GM21717 (cell line): Measurements from ENCODE around the gene DMRTA2.

Source experiments
- ATAC-seq: cut with Tn5 transposase; IDR thresholded peaks from one replicate; pipeline ENCODE4 v1.9.1; 2021; ENCODE audit warnings: mild to moderate bottlenecking, moderate library complexity; ENCODE audit not compliant: unreplicated experiment

DMRTA2 gene

DNA sequence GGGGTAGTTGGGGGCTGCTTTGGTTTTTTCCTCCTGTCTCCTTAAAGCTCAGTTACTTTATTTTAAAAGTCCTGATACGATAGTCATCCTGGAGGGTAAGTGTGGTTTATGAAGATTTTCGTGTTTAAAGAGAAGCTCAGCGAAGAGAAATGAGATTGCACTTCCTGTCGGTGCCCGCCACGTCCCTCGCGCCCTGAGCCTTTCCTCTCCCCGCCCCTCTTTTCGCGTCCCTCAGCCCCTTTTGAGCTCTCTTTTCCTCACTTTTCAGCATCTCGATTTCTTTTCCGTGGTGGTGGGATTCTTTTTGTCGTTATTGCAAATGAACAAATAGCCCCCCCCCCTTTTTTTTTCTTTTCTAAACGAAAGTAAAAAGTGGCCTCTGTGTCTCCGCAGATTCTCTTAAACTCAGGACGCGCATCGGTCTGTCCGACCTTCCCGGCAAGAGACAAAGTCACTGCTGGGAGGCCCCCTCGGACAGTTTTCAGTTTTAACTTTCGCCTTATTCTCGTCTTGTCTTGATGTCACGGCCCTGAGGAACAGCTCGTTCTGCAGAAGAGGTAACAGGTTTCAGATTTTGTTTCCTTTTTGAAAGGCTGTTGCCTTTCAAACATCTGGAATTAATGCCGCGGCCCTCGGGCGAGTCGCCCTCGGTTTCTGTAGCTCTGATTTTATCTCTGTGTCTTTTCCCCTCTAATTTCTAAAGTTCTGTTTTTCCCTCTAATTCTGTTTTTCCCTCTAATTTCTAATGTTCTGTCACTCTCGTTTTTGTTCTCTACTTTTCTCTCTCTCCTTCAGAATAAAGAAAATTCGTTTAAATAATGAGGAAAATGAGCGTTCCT, 1.0 kb upstream of the DMRTA2 start:
- peak; percentile 62 for ATAC-seq

GRCh38 chr1:50423670-50424000, 392 bp upstream of the DMRTA2 start:
- no peak for ATAC-seq

- ATAC-seq: no peak
Measured at GRCh38 chr1:50422675-50422945, 633 bp downstream of the DMRTA2 start.

GRCh38 chr1:50421768-50422674, 1.2 kb downstream of the DMRTA2 start:
- no peak for ATAC-seq

DNA sequence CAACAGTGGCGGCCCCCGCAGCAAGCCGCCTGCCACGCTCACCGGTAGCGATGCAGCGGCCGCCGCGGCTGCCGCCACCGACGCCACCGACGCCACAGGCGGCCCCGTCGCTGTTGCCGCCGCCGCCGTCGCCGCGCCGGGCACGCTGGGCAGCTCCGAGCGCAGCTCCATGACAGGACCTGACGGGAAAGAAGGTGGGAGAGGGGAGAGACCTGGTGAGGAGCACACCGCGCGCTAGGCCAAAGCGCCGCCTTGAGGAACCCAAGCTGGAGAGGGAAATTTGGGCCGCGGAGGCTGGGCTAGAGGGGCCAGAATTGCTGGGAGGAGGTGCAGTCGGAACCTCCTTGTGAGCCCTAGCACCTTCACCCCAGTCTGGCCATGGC, 1.9 kb downstream of the DMRTA2 start:
- ATAC-seq: no peak

- ATAC-seq: no peak
Measured at GRCh38 chr1:50420689-50421365, 2.4 kb downstream of the DMRTA2 start.

GRCh38 chr1:50419907-50420677, 3.2 kb downstream of the DMRTA2 start:
- no peak for ATAC-seq

GRCh38 chr1:50419192-50419906, 3.9 kb downstream of the DMRTA2 start:
- ATAC-seq: no peak

- no peak for ATAC-seq
Measured at GRCh38 chr1:50418600-50419109, 4.6 kb downstream of the DMRTA2 start.

DNA sequence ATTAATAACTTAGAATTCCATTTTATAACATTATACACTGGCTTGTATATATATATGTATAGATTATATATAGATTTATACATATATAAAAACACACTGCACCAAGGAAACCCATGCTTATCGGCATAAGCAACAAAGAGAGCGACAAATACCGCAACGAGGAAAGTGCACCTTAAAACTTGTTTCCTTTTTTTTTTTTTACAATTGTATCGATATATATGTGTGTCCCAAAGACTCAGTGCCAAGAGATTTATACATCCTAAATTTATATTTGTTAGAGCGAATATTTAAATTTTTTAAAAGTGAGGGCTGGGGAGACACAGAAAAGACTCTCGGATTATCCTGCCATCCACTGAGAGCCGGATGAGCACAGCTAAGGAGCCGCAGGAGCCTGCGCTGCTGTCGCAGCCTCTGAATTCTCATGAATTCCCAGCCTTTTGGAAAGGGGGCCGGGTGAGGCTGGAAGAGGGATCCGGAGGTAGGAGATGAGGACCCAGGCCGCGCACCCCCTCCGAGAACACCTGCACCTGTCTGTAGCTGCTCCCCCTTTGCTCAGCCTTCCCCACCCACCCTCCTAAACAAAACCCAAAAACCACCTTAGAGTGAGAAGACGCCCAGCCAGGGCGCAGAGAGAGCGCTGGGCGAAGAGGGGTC, 5.2 kb downstream of the DMRTA2 start:
- no peak for ATAC-seq

GRCh38 chr1:50417507-50417906, 5.7 kb downstream of the DMRTA2 start:
- no peak for ATAC-seq

DNA sequence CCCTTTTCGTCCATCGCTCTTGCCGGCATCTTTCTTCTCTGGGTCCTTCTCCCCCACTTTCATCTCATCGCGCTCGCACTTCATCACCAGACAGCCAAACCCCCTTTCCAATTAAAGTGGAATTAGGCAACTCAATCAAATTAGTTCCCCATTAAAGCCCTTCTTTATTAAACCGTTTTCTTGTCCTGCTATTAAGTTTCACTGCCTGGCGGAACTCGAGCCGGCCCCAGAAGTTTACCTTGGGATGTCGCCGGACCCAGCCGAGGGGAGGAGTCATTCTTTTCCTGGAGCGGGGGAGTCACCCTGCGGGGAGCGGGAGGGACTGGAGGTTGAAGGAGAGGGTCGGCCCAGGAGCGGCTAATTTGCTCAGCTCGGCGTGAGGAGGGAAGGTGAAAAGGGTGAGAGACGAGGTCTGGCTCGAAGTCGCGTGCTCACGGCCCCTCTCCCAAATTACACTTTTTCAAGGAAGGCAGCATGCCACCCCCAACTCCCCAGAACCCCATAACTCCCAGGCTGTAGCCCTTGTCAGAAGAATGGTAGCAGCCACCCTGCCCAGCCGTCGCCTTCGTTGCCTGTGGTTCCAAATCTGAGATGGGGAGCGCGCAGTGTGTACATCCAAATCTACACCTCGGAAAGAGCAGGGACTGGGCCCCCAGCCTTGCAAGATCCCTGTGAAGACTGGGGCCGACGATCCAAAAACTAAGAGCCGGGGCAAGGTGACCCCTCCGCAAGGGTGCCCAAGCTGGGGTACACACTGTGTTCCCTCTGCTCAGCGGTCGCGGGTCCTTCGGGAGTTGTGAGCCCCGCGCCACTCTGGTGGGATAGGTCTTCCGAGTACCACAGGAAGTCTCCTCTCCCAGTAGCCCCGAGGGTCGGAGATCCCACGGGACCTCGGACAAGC, 6.4 kb downstream of the DMRTA2 start:
- ATAC-seq: no peak

GRCh38 chr1:50416150-50416527, 7.1 kb downstream of the DMRTA2 start:
- no peak for ATAC-seq

DNA sequence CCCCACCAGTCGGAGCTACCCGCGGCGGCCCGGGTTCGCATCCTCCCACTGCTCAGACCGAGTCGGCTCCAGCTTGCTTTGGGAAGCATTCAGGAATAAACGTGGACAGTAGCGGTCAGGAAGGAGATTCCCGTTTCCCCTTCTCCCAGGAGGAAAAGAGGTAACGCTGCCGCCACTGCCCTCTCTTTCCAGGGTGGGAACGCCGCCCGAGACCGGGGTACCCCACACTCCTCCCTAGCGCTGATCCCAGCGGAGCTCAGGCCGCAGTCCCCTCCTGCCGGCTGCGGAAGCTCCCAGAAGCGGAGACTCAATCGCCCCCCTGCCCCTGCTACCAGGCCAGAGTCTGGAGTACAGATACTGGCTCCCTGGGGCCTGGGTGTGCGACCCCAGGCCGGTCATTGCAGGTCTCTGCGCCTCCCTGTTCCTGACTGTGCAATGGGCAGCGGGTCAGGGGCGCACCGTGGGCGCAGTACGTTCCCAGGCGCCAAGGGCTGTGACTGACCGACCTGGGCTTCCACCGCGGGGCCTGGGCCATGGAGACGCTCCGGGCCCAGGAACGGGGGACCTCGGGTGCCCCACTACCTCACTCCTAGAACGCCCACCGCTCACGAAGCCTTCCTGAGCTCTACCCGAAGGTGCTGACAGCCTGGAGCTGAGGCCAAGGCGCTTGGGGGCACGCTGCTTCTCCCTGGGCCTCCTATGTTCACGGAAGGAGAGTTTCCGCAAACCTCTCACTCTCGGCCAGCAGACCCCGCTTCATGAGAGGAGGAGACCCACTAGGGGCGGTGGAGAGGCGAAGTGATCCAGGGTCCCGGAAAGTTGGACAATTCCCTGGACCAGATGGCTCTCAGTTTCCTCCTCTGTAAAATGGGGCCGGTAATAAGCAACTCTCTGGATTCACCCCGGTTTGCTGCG, 7.8 kb downstream of the DMRTA2 start:
- no peak for ATAC-seq

DNA sequence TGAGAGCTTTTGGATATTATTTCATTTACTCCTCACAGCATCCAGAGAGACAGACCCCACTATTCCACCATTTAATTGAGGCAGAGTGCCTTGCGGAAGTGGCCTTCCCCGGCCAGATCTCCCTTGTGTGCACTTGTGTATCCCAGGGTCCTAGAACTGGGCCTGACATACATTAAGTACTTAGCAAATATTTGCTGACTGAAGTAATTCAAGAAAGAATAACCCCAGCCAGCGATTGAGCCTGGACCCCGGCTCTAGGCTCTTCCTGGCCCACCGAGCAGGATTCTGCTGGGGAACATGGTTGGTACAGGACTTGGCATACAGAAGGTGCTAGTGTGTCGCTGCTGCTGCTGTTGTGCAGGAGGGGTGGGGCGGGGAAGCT, 8.4 kb downstream of the DMRTA2 start:
- ATAC-seq: no peak

GRCh38 chr1:50412813-50413476, 10.3 kb downstream of the DMRTA2 start:
- ATAC-seq: no peak

- ATAC-seq: no peak
Measured at GRCh38 chr1:50405814-50406213, 17.4 kb downstream of the DMRTA2 start.
